Measurements from ENCODE around the gene SMYD3.

Gene SMYD3

DNA sequence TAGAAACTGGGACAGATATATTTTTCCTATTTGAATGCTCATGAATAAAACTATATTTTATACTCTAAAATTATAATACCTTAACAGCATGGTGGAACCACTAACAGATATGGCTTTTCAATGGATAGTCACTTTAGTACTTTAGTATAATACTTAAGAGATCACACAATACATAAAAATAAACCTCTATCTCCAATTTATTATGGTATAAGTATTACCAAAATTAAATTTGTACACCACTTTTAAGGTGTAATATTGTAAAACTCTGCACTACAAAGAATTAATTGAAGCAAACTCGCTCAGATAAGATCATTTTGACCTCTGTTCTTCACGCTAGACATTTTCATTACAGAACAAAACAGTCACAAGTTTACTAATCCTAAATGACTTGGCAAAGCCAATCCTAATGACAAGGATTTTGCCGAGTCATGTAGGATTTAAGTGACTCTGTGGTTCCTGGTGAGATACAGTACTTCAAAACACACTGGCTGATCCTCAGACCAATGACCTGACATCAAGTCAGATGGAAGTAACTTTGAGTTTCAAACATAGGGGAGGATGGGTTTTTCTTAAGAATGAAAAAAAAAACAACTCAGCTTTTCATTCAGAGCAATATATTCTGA lies 200.6 kb downstream of the SMYD3 start:
- TF ChIP-seq SPI1 (IDR thresholded peaks at IDR 0.05; ENCODE audit: borderline replicate concordance, low read depth) (no peak), REST (IDR thresholded peaks at IDR 0.05; ENCODE audit: insufficient replicate concordance, low read depth) (no peak), POLR2AphosphoS5 (IDR thresholded peaks at IDR 0.05; ENCODE audit: low read depth) (no peak), GABPA (IDR thresholded peaks at IDR 0.05; ENCODE audit: low read depth) (no peak)
- TF ChIP-seq, protein P1, sequence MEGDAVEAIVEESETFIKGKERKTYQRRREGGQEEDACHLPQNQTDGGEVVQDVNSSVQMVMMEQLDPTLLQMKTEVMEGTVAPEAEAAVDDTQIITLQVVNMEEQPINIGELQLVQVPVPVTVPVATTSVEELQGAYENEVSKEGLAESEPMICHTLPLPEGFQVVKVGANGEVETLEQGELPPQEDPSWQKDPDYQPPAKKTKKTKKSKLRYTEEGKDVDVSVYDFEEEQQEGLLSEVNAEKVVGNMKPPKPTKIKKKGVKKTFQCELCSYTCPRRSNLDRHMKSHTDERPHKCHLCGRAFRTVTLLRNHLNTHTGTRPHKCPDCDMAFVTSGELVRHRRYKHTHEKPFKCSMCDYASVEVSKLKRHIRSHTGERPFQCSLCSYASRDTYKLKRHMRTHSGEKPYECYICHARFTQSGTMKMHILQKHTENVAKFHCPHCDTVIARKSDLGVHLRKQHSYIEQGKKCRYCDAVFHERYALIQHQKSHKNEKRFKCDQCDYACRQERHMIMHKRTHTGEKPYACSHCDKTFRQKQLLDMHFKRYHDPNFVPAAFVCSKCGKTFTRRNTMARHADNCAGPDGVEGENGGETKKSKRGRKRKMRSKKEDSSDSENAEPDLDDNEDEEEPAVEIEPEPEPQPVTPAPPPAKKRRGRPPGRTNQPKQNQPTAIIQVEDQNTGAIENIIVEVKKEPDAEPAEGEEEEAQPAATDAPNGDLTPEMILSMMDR (IDR thresholded peaks at IDR 0.05; ENCODE audit: insufficient read depth, low read length), result no peak
- DNase-seq (ENCODE audit: low read depth in 1 of 2, low spot score in 1 of 2), result no peak
- no peak overlapping the region for H3K4me3 ChIP-seq (replicated peaks; ENCODE audit: insufficient read depth, low read length)
- H3K27me3 ChIP-seq (ENCODE audit: insufficient read depth, poor library complexity, severe bottlenecking), result no peaks in the 10 kb centered on the region
- no peak overlapping the region for H3K27ac ChIP-seq (replicated peaks)

DNA sequence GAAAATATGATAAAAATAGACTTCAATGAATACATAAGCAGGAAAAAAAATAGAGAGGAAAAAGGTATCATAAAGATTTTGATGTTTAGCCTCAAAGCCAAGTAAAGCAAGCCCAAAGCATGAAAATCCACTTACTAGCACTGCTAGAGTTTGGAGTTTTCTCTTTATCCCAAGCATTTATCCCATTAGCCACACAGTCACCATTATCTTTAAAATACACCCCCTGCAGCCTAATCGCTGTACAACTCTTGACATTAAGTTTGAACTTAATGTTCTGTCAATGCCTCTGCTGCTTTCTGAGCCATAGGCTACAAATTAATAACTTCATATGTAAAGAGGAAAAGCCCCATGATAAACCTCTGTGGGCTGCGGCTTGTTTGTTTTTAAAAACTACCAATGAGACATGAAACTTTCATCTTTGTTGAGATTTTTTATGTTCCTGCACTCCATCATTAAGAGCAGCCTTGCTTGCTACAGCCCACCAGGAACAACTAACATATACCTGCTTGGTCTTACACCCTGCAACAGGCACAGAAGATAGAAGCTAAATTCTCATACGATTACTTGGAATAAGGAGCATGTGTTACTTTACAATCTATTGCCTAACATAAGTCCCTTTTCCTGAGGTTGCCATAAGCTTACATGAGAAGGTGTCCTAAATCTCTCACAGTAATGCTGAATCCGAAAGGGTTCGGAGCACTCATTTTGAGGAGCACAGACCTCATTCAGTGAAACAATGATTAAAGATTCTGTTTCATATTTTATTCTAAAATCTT lies 202.4 kb downstream of the SMYD3 start:
- no peak overlapping the region for H3K27ac ChIP-seq (replicated peaks)
- no peak for TF ChIP-seq POLR2AphosphoS5 (IDR thresholded peaks at IDR 0.05; ENCODE audit: low read depth)
- TF ChIP-seq REST (IDR thresholded peaks at IDR 0.05; ENCODE audit: insufficient replicate concordance, low read depth), result no peak
- no peak for DNase-seq (ENCODE audit: low read depth in 1 of 2, low spot score in 1 of 2)
- no peak overlapping the region for H3K4me3 ChIP-seq (replicated peaks; ENCODE audit: insufficient read depth, low read length)
- no peaks in the 10 kb centered on the region for H3K27me3 ChIP-seq (ENCODE audit: insufficient read depth, poor library complexity, severe bottlenecking)

DNA sequence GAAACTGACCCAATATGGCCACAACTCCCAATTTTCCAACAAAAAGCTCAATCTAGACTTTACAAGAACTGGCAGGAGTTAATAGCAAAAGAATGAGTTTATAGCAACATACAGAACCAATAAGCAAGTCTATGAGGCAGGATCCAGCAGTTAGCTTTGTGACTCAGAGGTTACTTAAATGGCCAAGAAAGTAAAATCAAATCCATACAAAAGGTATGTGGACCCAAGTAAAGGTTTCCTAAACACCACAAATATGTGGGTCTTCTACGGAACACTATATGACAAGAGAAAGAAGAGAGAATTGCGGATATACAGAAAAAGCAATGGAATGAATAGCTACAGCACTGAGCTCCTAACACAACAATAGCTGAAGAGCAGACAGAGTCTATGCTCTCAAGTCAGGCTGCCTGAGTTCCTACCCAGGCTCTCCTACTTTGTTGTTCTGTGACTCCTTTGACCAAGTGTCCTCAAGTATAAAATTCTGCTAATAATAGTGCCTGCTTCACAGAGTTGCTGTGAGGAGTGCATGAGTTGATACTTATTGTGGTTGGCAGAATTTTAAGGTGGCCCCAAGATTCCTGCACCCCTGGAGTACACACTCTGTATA lies 204.3 kb downstream of the SMYD3 start:
- Histone ChIP-seq H3K27ac (replicated peaks) (no peak overlapping the region), H3K27me3 (ENCODE audit: insufficient read depth, poor library complexity, severe bottlenecking) (no peaks in the 10 kb centered on the region), H3K4me3 (replicated peaks; ENCODE audit: insufficient read depth, low read length) (no peak overlapping the region)
- TF ChIP-seq GABPA (IDR thresholded peaks at IDR 0.05; ENCODE audit: low read depth) (no peak), POLR2AphosphoS5 (IDR thresholded peaks at IDR 0.05; ENCODE audit: low read depth) (no peak), SPI1 (IDR thresholded peaks at IDR 0.05; ENCODE audit: borderline replicate concordance, low read depth) (no peak), REST (IDR thresholded peaks at IDR 0.05; ENCODE audit: insufficient replicate concordance, low read depth) (no peak)
- TF ChIP-seq, protein P1 (IDR thresholded peaks at IDR 0.05; ENCODE audit: insufficient read depth, low read length), result no peak
- no peak for DNase-seq (ENCODE audit: low read depth in 1 of 2, low spot score in 1 of 2)
